HEK293 (cell line): ENCODE measurements around the gene EIF2S3.

Source experiments
- BCL11A ChIP-seq: fragments of 450-650 bp; formaldehyde crosslinking; IDR thresholded peaks from 2 replicates; pipeline ENCODE4 v1.5.1; 2016; ENCODE audit warnings: low read depth, missing biosample characterization, missing genetic modification characterization
- IKZF3 ChIP-seq: fragments of 450-650 bp; IDR thresholded peaks from 2 replicates; pipeline ENCODE4 v1.5.0; 2018; ENCODE audit warnings: missing biosample characterization, mild to moderate bottlenecking, missing genetic modification characterization, moderate library complexity
- KLF8 ChIP-seq: fragments of 450-650 bp; formaldehyde crosslinking; IDR thresholded peaks from 2 replicates; pipeline ENCODE4 v1.5.1; 2016; ENCODE audit warnings: missing biosample characterization, missing genetic modification characterization
- KLF9 ChIP-seq: fragments of 450-650 bp; formaldehyde crosslinking; IDR thresholded peaks from 2 replicates; pipeline ENCODE4 v1.5.1; 2016; ENCODE audit warnings: missing biosample characterization, missing genetic modification characterization, low read depth
- OSR2 ChIP-seq: fragments of 450-650 bp; formaldehyde crosslinking; IDR thresholded peaks from 2 replicates; pipeline ENCODE4 v1.5.1; 2016; ENCODE audit warnings: missing biosample characterization, missing genetic modification characterization
- OVOL3 ChIP-seq: fragments of 450-650 bp; formaldehyde crosslinking; IDR thresholded peaks from 2 replicates; pipeline ENCODE4 v1.5.1; 2016; ENCODE audit warnings: missing biosample characterization, missing genetic modification characterization
- REPIN1 ChIP-seq: fragments of 450-650 bp; formaldehyde crosslinking; IDR thresholded peaks from 2 replicates; pipeline ENCODE4 v1.5.1; 2017; ENCODE audit warnings: missing biosample characterization, missing genetic modification characterization, low read depth
- SALL2 ChIP-seq: fragments of 450-650 bp; formaldehyde crosslinking; IDR thresholded peaks from 2 replicates; pipeline ENCODE4 v1.5.0; 2017; ENCODE audit warnings: missing biosample characterization, mild to moderate bottlenecking, missing genetic modification characterization, borderline replicate concordance
- ZBTB17 ChIP-seq: fragments of 450-650 bp; formaldehyde crosslinking; IDR thresholded peaks from 2 replicates; pipeline ENCODE4 v1.5.1; 2016; ENCODE audit warnings: missing biosample characterization, missing genetic modification characterization
- ZBTB48 ChIP-seq: fragments of 450-650 bp; formaldehyde crosslinking; IDR thresholded peaks from 2 replicates; pipeline ENCODE4 v1.5.1; 2016; ENCODE audit warnings: missing biosample characterization, missing genetic modification characterization
- ZBTB7A ChIP-seq: fragments of 450-650 bp; formaldehyde crosslinking; IDR thresholded peaks from 2 replicates; pipeline ENCODE4 v1.5.1; 2016; ENCODE audit warnings: low read depth, missing biosample characterization, missing genetic modification characterization
- ZEB2 ChIP-seq: fragments of 450-650 bp; formaldehyde crosslinking; IDR thresholded peaks from 2 replicates; pipeline ENCODE4 v1.5.1; 2016; ENCODE audit warnings: missing biosample characterization, missing genetic modification characterization
- ZFP69B ChIP-seq: fragments of 450-650 bp; formaldehyde crosslinking; IDR thresholded peaks from 2 replicates; pipeline ENCODE4 v1.5.1; 2016; ENCODE audit warnings: missing biosample characterization, missing genetic modification characterization
- ZNF2 ChIP-seq: fragments of 450-650 bp; formaldehyde crosslinking; IDR thresholded peaks from 2 replicates; pipeline ENCODE4 v1.5.1; 2016; ENCODE audit warnings: missing biosample characterization, missing genetic modification characterization
- ZNF324 ChIP-seq: fragments of 450-650 bp; formaldehyde crosslinking; IDR thresholded peaks from 2 replicates; pipeline ENCODE4 v1.5.1; 2016; ENCODE audit warnings: missing biosample characterization, missing genetic modification characterization
- ZNF391 ChIP-seq: fragments of 450-650 bp; formaldehyde crosslinking; IDR thresholded peaks from 2 replicates; pipeline ENCODE4 v1.5.1; 2016; ENCODE audit warnings: low read depth, missing biosample characterization, missing genetic modification characterization, borderline replicate concordance
- ZNF561 ChIP-seq: fragments of 450-650 bp; IDR thresholded peaks from 2 replicates; pipeline ENCODE4 v1.5.1; 2018; ENCODE audit warnings: missing biosample characterization, missing genetic modification characterization, borderline replicate concordance
- ZNF639 ChIP-seq: fragments of 450-650 bp; formaldehyde crosslinking; IDR thresholded peaks from 2 replicates; pipeline ENCODE4 v1.5.1; 2016; ENCODE audit warnings: missing biosample characterization, missing genetic modification characterization
- ZNF76 ChIP-seq: fragments of 450-650 bp; formaldehyde crosslinking; IDR thresholded peaks from 2 replicates; pipeline ENCODE4; 2016; ENCODE audit warnings: low read depth, missing biosample characterization, missing genetic modification characterization, borderline replicate concordance
- TF ChIP-seq, protein P1 (sequence below): fragments of 450-650 bp; formaldehyde crosslinking; IDR thresholded peaks from 2 replicates; pipeline ENCODE4 v1.5.1; 2016; ENCODE audit warnings: missing biosample characterization, missing genetic modification characterization, low read depth
- TF ChIP-seq, protein P2 (sequence below): fragments of 450-650 bp; formaldehyde crosslinking; optimal IDR thresholded peaks from 2 replicates; pipeline ENCODE3; 2016; ENCODE audit warnings: missing biosample characterization, mild to moderate bottlenecking, missing genetic modification characterization
- TF ChIP-seq, protein P3 (sequence below): fragments of 450-650 bp; formaldehyde crosslinking; IDR thresholded peaks from 2 replicates; pipeline ENCODE4 v1.5.1; 2017; ENCODE audit warnings: missing biosample characterization, missing genetic modification characterization
- TF ChIP-seq, protein P4 (sequence below): fragments of 450-650 bp; formaldehyde crosslinking; IDR thresholded peaks from 2 replicates; pipeline ENCODE4 v1.5.1; 2016; ENCODE audit warnings: missing biosample characterization, missing genetic modification characterization

Gene EIF2S3

DNA sequence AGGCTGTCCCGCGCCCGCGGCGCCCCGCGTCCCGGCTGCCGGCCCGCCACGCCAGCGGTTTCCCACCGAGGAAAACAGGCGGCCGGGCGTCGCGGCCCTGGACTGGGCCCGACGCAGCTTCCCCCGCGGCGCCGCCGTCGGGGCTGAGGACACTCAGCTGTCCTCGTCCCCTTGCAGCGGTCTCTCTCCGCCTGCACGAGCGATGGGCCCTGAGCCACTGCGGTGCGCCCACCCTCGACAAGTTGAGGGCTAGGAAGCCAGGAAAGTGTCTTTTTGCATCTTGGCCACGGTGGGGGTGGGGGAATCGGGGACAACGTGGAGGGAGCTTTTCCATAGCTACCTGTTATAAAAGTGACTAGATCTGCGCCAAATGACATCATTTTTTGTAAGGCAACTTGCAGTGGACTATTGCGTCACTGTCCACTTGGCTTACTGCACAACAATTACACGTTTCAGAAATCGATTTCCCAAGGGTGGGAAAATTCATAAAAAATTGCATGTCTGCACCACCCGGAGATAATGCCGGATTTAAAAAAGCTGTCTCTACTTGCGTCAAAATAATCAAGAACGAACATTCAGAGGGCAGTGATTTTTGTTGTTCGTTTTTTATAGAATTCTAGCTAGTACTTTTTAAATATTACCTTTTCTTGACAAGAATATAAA, 28.9 kb upstream of the EIF2S3 start (continued):
- TF ChIP-seq, protein P1, sequence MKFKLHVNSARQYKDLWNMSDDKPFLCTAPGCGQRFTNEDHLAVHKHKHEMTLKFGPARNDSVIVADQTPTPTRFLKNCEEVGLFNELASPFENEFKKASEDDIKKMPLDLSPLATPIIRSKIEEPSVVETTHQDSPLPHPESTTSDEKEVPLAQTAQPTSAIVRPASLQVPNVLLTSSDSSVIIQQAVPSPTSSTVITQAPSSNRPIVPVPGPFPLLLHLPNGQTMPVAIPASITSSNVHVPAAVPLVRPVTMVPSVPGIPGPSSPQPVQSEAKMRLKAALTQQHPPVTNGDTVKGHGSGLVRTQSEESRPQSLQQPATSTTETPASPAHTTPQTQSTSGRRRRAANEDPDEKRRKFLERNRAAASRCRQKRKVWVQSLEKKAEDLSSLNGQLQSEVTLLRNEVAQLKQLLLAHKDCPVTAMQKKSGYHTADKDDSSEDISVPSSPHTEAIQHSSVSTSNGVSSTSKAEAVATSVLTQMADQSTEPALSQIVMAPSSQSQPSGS (tag by site-specific recombination), result peak; percentile 98
- TF ChIP-seq, protein P2, sequence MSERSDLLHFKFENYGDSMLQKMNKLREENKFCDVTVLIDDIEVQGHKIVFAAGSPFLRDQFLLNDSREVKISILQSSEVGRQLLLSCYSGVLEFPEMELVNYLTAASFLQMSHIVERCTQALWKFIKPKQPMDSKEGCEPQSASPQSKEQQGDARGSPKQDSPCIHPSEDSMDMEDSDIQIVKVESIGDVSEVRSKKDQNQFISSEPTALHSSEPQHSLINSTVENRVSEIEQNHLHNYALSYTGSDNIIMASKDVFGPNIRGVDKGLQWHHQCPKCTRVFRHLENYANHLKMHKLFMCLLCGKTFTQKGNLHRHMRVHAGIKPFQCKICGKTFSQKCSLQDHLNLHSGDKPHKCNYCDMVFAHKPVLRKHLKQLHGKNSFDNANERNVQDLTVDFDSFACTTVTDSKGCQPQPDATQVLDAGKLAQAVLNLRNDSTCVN (tag by site-specific recombination), result peak; percentile 62
- TF ChIP-seq ZEB2 (tag by site-specific recombination), result peak; percentile 89
- peak; percentile 61; the same call in 1 of the 2 replicates for TF ChIP-seq OSR2
- no peak for TF ChIP-seq ZBTB7A (tag by site-specific recombination)
- TF ChIP-seq ZNF561 (tag by site-specific recombination), result 0 out of 2 replicates have a peak, but pooled peaks have one; percentile 58
- TF ChIP-seq ZNF2 (tag by site-specific recombination), result 0 out of 2 replicates have a peak, but pooled peaks have one; percentile 53
- peak; percentile 36; the same call in 1 of the 2 replicates for TF ChIP-seq KLF8 (tag by site-specific recombination)
- TF ChIP-seq, protein P3, sequence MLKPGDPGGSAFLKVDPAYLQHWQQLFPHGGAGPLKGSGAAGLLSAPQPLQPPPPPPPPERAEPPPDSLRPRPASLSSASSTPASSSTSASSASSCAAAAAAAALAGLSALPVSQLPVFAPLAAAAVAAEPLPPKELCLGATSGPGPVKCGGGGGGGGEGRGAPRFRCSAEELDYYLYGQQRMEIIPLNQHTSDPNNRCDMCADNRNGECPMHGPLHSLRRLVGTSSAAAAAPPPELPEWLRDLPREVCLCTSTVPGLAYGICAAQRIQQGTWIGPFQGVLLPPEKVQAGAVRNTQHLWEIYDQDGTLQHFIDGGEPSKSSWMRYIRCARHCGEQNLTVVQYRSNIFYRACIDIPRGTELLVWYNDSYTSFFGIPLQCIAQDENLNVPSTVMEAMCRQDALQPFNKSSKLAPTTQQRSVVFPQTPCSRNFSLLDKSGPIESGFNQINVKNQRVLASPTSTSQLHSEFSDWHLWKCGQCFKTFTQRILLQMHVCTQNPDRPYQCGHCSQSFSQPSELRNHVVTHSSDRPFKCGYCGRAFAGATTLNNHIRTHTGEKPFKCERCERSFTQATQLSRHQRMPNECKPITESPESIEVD (tag by site-specific recombination), result peak; percentile 80
- 0 out of 2 replicates have a peak, but pooled peaks have one; percentile 47 for TF ChIP-seq ZFP69B
- TF ChIP-seq ZNF639 (tag by site-specific recombination), result peak; percentile 79
- TF ChIP-seq, protein P4, sequence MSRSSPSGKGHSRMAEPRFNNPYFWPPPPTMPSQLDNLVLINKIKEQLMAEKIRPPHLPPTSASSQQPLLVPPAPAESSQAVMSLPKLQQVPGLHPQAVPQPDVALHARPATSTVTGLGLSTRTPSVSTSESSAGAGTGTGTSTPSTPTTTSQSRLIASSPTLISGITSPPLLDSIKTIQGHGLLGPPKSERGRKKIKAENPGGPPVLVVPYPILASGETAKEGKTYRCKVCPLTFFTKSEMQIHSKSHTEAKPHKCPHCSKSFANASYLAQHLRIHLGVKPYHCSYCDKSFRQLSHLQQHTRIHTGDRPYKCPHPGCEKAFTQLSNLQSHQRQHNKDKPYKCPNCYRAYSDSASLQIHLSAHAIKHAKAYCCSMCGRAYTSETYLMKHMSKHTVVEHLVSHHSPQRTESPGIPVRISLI (tag by site-specific recombination), result peak; percentile 70; the same call in 1 of the 2 replicates
- TF ChIP-seq KLF9, result no peak
- no peak for TF ChIP-seq REPIN1 (tag by site-specific recombination)
- TF ChIP-seq OVOL3 (tag by site-specific recombination), result peak; percentile 52; the same call in 1 of the 2 replicates
- 0 out of 2 replicates have a peak, but pooled peaks have one; percentile 39 for TF ChIP-seq ZNF391 (tag by site-specific recombination)
- no peak for TF ChIP-seq SALL2
- TF ChIP-seq ZBTB17 (tag by site-specific recombination), result peak; percentile 60
- TF ChIP-seq IKZF3 (tag by site-specific recombination), result peak; percentile 55; the same call in 1 of the 2 replicates
- peak; percentile 41; the same call in 1 of the 2 replicates for TF ChIP-seq ZNF76 (tag by site-specific recombination)
- TF ChIP-seq BCL11A, result peak; percentile 84
- peak; percentile 34; the same call in 1 of the 2 replicates for TF ChIP-seq ZBTB48 (tag by site-specific recombination)
- peak; percentile 63 for TF ChIP-seq ZNF324 (tag by site-specific recombination)
